Cerebellar cortex (tissue), 1 donor: ENCODE data around the gene SIM2.

Experiments
- DNase-seq: peaks from one replicate; pipeline ENCODE4 v3.0.0-alpha.2; 2015; ENCODE audit warnings: low spot score

Gene SIM2

GRCh38 chr21:36684957-36685714, 13.8 kb upstream of the SIM2 start:
- DNase-seq = peak; percentile 41

DNA sequence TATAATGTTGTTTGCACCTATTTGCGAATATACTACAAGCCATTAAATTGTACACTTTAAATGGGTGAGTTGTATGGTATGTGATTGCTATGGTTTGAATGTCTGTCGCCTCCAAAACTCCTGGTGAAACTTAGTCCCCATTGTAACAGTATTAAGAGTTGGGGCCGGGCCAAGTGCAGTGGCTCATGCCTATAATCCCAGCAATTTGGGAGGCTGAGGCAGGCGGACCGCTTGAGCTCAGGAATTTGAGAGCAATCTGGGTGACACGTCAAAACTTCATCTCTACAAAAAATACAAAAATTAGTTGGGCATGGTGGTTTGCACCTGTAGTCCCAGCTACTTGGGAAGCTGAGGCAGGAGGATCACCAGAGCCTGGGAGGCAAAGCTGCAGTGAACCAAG, 12.0 kb upstream of the SIM2 start:
- no peak for DNase-seq

DNA sequence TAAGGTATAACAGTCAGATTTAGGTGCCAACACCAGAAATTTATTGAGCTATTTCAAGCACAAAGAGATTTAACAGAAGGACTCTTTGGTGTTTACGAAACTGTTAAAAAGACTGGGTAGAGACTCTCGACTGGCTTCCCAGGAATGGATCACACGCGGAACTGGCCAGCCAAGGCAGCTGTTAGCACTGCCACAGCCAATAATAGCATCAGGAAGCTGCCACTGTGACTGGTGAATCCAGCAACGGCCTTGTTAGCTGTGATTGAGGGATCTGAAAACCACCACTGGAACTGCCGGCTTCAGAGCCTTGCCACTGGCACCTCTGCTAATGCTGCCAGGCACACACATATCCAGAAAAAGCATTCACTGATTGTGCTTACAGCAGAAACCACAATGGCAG, 10.6 kb upstream of the SIM2 start:
- no peak for DNase-seq

GRCh38 chr21:36689324-36689723, 9.6 kb upstream of the SIM2 start:
- DNase-seq = no peak

DNA sequence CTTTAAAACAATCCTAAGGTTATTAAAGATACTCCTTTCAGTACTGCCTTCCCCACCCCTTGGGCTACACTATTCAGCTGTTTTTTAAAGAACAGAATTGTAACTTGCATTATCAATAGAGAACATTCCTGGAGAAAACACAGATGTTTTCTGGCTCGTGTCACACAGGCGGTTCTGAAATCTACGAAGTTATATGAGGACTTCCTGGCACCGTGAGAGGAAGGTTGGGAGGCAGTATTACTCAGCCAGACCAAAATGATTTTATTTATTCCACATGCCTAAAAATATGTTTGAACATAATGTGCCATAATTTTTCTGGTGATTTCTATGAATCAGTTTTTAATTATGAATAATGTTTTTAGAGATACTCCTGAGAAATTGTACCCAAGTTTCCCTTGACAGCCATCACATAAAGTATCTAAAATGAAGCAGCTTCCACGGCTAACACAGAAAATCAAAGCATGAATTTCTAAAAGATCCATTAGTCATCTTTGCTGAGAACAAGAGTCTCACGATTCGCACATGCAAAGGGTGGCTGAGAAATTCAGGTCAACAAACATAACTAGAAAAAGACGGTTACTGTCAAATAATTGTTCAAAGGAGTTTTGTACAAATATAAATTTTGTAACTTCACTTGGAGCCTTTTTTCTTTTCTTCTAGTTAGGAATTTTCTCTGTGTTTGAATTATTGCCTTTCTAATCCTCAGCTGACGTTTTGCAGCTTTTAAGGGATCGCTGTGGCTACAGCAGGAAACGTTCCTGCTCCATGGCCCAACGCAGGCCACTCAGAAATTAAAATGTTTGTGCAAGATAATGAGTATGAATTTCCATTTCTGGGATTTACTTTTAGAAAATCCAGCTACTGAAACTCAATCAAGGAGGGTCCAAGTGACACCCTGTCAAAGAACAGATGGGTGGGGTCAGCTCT, 8.0 kb upstream of the SIM2 start:
- DNase-seq = no peak

DNA sequence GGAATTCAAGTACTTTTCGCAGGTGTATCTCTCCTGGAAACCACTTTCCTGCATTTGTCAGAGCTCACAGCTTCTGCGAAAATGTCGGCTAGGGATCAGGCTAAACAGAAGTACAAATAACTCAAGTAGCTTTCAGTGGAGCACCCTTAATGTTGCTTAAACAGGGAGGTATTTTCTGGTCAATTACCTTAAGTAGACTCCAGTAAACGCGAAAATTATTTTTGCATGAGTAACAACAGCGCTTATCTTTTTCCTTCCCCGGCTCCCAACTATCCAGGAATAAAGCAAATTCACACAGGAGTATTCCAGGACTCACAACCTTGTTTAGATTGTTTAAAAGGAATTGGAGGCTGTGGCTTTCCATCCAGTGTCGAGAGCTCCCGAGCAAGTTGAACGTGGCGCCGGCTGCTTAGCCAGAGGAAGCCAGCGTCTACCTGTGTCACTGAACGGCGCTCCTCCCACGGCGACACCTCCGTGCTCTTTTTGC, 7.3 kb upstream of the SIM2 start:
- no peak for DNase-seq

DNA sequence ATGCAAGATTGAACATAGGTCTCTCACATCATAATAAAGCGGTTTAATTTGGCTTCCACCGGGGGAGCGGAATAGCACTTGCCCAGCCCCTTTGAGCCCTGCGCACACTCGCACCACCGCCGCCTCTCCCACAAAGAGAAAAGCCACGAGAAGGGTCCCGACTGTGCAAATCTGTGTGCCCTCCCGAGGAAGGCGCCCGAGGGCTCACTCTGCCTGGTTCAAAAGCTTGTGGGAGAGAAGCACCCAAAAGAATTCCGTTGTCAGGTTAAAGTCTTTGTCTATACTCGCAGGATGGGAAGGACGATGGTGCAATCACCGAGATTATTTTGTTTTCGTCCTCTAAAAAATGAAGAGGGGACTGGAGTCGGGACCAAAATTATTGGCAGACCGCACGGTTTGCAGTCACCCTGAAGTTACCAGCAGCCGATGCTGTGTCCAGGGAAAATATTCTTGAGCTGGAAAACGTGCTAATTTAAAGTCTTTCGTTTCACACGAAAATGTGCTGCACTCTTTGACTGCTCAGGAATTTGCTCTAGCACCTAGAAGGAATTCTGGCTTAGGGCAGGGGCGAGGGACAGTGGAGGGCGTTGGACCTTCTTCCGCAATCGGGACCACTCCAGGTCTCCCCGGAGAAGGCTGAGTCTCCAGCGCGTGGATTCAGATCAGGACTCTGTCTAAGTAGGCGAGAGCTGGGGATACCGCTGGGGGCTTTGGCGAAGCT, 6.6 kb upstream of the SIM2 start:
- DNase-seq = no peak

GRCh38 chr21:36692835-36693488, 6.0 kb upstream of the SIM2 start:
- DNase-seq = no peak

DNA sequence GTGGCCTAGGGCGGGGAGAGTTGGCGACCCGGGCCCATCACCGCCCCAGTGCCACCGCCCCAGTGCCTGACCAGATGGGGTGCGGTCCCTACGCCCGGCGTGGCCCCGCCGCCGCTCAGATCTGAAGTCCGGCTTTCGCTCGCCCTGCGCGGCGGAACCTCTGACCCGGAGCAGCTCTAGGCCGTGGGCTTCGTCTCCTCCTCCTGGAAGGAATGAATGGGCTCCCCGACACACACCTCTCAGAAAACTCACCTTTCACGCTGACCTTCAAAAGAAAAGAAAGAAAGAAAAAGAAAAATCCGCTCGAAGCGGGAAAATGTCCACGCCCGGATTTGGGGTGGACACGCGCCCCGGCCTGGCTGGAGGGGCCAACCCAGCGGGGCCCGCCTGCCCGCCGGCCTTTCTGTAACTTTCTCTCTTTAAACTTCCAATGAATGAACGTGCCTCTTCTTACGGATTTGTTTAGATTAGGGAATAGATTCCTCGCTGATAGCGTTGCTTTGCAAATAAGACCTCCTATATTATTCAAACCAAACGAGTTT, 5.4 kb upstream of the SIM2 start:
- DNase-seq = no peak

DNA sequence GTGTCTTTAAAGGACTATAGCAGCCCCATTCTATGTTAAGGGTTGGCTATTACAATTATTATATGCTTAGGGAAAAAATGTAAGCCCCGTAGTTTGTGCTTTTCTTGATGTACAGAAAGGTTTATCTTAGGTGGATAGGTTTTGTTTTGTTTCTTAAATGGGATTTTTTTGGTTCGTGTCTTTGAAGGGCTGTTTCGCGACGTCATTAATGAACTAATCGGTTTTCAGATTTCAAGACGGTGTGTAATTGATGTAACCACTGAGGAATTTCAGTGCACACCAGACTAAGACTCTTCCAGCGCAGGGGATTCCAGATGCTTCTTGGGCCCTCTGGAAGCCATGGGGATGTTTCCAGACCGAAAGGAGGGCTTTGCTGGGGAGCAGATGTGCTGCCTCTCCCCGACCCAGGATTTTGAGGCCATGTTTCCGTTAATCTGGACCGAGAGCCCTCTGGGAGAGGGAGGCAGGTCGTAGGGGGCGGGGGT, 4.8 kb upstream of the SIM2 start:
- DNase-seq = no peak

GRCh38 chr21:36694593-36695282, 4.2 kb upstream of the SIM2 start:
- DNase-seq = no peak

DNA sequence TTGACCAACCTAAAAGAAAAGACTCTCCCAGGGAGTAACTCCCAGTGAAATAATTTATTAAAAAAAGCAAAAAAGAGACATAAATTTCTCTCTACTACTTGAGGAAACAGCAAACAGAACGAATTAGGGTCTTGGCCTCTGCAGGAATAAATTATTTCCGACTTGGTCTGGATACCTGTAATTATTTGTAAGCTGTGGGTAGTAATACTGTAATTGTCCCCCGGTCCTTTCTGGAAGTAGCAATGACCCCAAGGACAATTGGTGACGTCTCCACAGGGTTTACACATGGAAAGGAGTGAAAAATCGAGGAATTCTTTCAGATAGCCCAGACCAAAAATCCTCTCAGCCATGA, 3.7 kb upstream of the SIM2 start:
- DNase-seq = no peak

DNA sequence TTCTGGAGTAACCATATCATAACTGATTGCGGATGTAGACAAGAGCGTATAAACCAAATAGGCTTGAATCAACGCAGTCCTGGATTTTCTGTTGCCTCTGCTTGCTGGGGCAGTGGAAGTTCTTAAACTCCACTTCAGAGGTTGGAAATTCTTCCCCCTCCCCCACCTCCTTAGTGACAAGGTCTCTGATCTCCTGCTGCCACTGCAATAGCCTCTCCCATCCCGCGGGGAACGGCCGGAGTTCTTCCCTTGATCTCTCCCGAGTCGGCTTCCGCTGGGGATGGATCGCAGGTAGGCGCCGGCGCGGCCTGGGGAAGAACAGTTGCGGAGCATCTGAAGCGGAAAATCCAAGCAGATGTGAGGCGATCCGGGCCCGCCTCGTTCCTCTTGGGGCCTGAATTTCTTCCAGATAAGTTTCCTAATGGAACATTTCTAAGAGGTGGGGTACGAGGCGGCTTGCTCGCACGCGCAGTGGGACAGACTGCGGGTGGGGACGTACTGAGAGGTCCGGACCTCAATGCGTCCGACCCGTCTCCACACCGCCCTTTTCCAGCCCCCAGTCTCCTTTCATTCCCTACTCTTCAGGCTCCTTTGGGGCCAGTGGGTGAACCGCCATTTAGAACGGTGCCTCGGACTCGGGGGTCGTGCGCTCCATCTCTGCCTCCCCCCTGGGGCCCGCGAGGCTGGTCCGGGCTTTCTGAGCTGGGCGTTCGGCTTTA, 3.1 kb upstream of the SIM2 start:
- no peak for DNase-seq

DNA sequence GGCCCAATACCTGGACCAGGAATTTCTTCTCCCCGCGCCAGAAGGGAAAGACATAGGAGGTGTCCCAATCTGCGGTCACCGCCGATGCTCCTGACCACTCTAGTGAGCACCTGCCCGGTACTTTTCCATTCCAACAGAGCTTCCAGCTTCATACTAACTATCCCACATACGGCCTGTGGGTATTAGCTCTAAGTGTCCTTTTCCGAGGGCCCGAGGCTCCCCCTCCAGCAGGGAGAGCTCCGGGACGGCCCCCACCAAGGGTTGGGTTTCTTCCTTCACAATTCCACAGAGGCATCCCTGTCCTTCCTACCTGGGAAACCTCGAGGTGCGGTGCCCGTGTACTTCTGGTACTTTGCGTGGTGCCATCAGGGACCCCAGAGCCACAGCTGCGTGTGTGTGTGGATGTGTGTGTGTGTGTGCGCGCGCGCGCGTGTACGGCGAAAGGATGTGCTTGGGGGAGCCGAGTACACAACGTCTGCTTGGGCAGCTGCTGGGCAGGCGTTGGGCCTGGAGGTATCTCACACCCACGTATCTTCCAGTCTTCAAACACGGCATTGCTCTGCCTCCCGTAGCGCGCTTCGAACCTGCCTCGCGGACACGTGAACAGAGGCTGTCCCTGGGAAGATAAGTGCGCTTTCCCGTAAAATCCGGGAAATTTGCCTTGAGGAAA, 2.4 kb upstream of the SIM2 start:
- no peak for DNase-seq

GRCh38 chr21:36697060-36697850, 1.7 kb upstream of the SIM2 start:
- DNase-seq = no peak

GRCh38 chr21:36697851-36698384, 997 bp upstream of the SIM2 start:
- no peak for DNase-seq

DNA sequence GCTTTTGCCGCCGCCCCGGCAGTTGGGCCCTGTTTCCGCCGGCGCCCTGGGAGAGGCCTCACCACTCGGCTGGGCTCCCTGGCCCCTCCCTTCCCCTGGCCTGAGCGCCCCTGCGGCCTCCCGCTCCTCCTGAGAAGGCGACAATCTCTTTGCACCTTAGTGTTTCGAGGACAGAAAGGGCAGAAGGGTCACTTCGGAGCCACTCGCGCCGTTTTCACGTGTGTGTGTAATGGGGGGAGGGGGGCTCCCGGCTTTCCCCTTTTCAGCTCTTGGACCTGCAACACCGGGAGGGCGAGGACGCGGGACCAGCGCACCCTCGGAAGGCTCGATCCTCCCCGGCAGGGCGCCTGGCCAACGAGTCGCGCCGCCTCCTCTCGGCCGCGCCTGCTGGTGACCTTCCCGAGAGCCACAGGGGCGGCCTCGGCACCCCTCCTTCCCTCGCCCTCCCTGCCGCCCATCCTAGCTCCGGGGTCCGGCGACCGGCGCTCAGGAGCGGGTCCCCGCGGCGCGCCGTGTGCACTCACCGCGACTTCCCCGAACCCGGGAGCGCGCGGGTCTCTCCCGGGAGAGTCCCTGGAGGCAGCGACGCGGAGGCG, 432 bp upstream of the SIM2 start:
- no peak for DNase-seq
